Lung (tissue), 12 donors: Measurements from ENCODE around the gene PAX2. TPM values are rescaled to one million over a fixed set of nuclear protein-coding genes. Genes with fewer than 3 reads are reported as not detected.

ENCODE experiments used
- ATAC-seq: fragments of 200-7000 bp; cut with Tn5 transposase; one replicate; pipeline ENCODE4 v1.9.1; 2020; ENCODE audit warnings: moderate number of reproducible peaks; ENCODE audit not compliant: insufficient read depth, low FRiP score
- DNase-seq, 3 donors: peaks; one replicate each; pipeline ENCODE4 v3.0.0-alpha.2; 2013 to 2017
- H3K27ac ChIP-seq, 2 donors: one replicate each; pipeline ENCODE4 v1.5.1; 2013; ENCODE audit warnings: mild to moderate bottlenecking in 2 of 2, moderate library complexity in 2 of 2, control low read depth in 1 of 2, inconsistent platforms in 1 of 2, low read depth in 1 of 2, low read length in 1 of 2
- H3K27me3 ChIP-seq, 3 donors: one replicate each; pipeline ENCODE4 v1.5.1; 2013; ENCODE audit warnings: low read length in 2 of 3; ENCODE audit not compliant: control insufficient read depth in 3 of 3, insufficient read depth in 3 of 3
- H3K36me3 ChIP-seq, 4 donors: one replicate each; pipeline ENCODE4 v1.5.1; 2013; ENCODE audit warnings: low read length in 4 of 4, mild to moderate bottlenecking in 1 of 4, moderate library complexity in 1 of 4; ENCODE audit not compliant: control insufficient read depth in 4 of 4, insufficient read depth in 4 of 4
- H3K4me1 ChIP-seq, 5 donors: one replicate each; pipeline ENCODE4 v1.5.1; 2013; ENCODE audit warnings: low read length in 5 of 5, mild to moderate bottlenecking in 2 of 5, moderate library complexity in 1 of 5; ENCODE audit not compliant: control insufficient read depth in 5 of 5, insufficient read depth in 5 of 5
- H3K4me3 ChIP-seq: one replicate; pipeline ENCODE4 v1.5.1; 2013; ENCODE audit warnings: mild to moderate bottlenecking, control low read depth, moderate library complexity
- H3K9ac ChIP-seq, 2 donors: one replicate each; pipeline ENCODE4 v1.5.1; 2013; ENCODE audit warnings: low read length in 2 of 2, control low read depth in 1 of 2; ENCODE audit not compliant: insufficient read depth in 1 of 2
- H3K9me3 ChIP-seq, 4 donors: one replicate each; pipeline ENCODE4 v1.5.1; 2013; ENCODE audit warnings: low read length in 3 of 4, mild to moderate bottlenecking in 1 of 4, moderate library complexity in 1 of 4; ENCODE audit not compliant: control insufficient read depth in 4 of 4, insufficient read depth in 3 of 4
- CTCF ChIP-seq: IDR thresholded peaks from 2 replicates; pipeline ENCODE4 v1.5.1; 2012; ENCODE audit warnings: mild to moderate bottlenecking; ENCODE audit errors: control extremely low read depth, extremely low read depth
- WGBS, 2 donors: extraction: QIAGEN DNeasy Blood & Tissue Kit; methylation state at CpG; one replicate each; pipeline ENCODE4 v1.1.7; 2013; 5-methylcytosine and 5-hydroxymethylcytosine counted together
- polyA plus RNA-seq, 2 donors: library from polyadenylated mRNA; stranded (reverse); fragments of 200-250 nt; gene quantifications; one replicate each; pipeline ENCODE4 v1.2.1, GENCODE V29; 2013
- total RNA-seq, 2 donors: library from RNA; depleted of rRNA in 1 of 2; stranded (reverse); fragments of >200 nt in 1 of 2; gene quantifications; one replicate each; pipeline ENCODE4 v1.2.1, GENCODE V29; 2014 to 2021
- donor health status: control.
- donor health status: control.
- donor health status: Bipolar disorder and iron deficiency.
- donor health status: healthy.
- donor health status: DM: yes; HTN: yes; CAD: no.

The PAX2 gene
- total and polyA plus RNA-seq, 4 donors, result not detected

- WGBS, 2 donors, result 54 to 55% methylated on average over 3 of the region's 3 CpGs
- no peaks in the 10 kb centered on the region for H3K4me1 ChIP-seq
- ATAC-seq, result no peak
Observed at GRCh38 chr10:100837300-100837699, 91.9 kb downstream of the PAX2 start.

GRCh38 chr10:100838986-100839385, 93.6 kb downstream of the PAX2 start:
- Histone ChIP-seq H3K27me3 (peaks cover 5 to 44% (median 14%) of the 10 kb centered on the region in 3 donors), H3K4me1 (no peaks in the 10 kb centered on the region), H3K4me3 (no peak overlapping the region), H3K9ac (no peak overlapping the region), H3K36me3 (no peaks in the 10 kb centered on the region), H3K27ac (no peak overlapping the region), H3K9me3 (peaks cover 0 to 3% (median 1%) of the 10 kb centered on the region in 4 donors)
- WGBS, 2 donors, result 75 to 77% methylated on average over 3 of the region's 3 CpGs
- no peak for ATAC-seq
- DNase-seq, result no peak
- TF ChIP-seq CTCF, result no peak

More at GRCh38 chr10:100837300-100837699, 91.9 kb downstream of the PAX2 start:
- DNase-seq, result no peak
- no peak overlapping the region for H3K27ac ChIP-seq
- H3K4me3 ChIP-seq, result no peak overlapping the region
- H3K9ac ChIP-seq, result no peak overlapping the region
- peaks cover 0 to 3% (median 1%) of the 10 kb centered on the region in 4 donors for H3K9me3 ChIP-seq
- H3K36me3 ChIP-seq, result no peaks in the 10 kb centered on the region
- TF ChIP-seq CTCF, result no peak
- H3K27me3 ChIP-seq, result peaks cover 5 to 56% (median 23%) of the 10 kb centered on the region in 3 donors

GRCh38 chr10:100841528-100841927, 96.1 kb downstream of the PAX2 start:
- Histone ChIP-seq H3K36me3 (no peaks in the 10 kb centered on the region), H3K9me3 (peaks cover 0 to 2% (median under 1%) of the 10 kb centered on the region in 4 donors), H3K27me3 (peaks cover 0 to 29% (median 15%) of the 10 kb centered on the region in 3 donors), H3K4me1 (no peaks in the 10 kb centered on the region), H3K9ac (no peak overlapping the region), H3K4me3 (no peak overlapping the region), H3K27ac (no peak overlapping the region)
- 88 to 98% methylated on average over 3 of the region's 3 CpGs for WGBS, 2 donors
- DNase-seq, result no peak
- ATAC-seq, result no peak
- TF ChIP-seq CTCF, result no peak

GRCh38 chr10:100847440-100847839, 102.1 kb downstream of the PAX2 start:
- H3K9ac ChIP-seq, result no peak overlapping the region
- 57 to 65% methylated on average over 5 of the region's 5 CpGs for WGBS, 2 donors
- H3K36me3 ChIP-seq, result no peaks in the 10 kb centered on the region
- DNase-seq (no peak), ATAC-seq (no peak)
- H3K4me3 ChIP-seq, result no peak overlapping the region
- H3K9me3 ChIP-seq, result no peaks in the 10 kb centered on the region
- H3K27me3 ChIP-seq, result peaks cover 0 to 40% (median 26%) of the 10 kb centered on the region in 3 donors
- TF ChIP-seq CTCF, result no peak
- H3K4me1 ChIP-seq, result no peaks in the 10 kb centered on the region
- no peak overlapping the region for H3K27ac ChIP-seq
